Left lobe of liver (tissue), 2 donors: Measurements from ENCODE around the gene TEX14. TPM values are rescaled to one million over a fixed set of nuclear protein-coding genes. Genes with fewer than 3 reads are reported as not detected.
"Not testable (repeated sequence)": the region's sequence is repeated elsewhere in the genome, so short reads cannot be mapped to it uniquely, and the experiment has no call there.

ENCODE experiments used
- ATAC-seq: fragments of 200-7000 bp; cut with Tn5 transposase; one replicate; pipeline ENCODE4 v1.9.1; 2020; ENCODE audit warnings: mild to moderate bottlenecking, moderate library complexity
- DNase-seq: peaks from one replicate; pipeline ENCODE4 v3.0.0-alpha.2; 2020; ENCODE audit warnings: low spot score
- total RNA-seq: library from RNA; stranded (reverse); gene quantifications from one replicate; pipeline ENCODE4 v1.2.1, GENCODE V29; 2021
- donor health status: DM: no; HTN: no; CAD: no; lungs with moderate emphysema.
- donor health status: DM: no; HTN: yes; CAD: no.

The TEX14 gene
- total RNA-seq, 1 donor from 2014 or later: 0.05 TPM

- no peak for DNase-seq
- no peak for ATAC-seq
Measured at GRCh38 chr17:58614859-58615459, 76.9 kb downstream of the TEX14 start.

- DNase-seq (no peak), ATAC-seq (no peak)
Measured at GRCh38 chr17:58611331-58611730, 80.5 kb downstream of the TEX14 start.

GRCh38 chr17:58606934-58607333 lies 84.9 kb downstream of the TEX14 start:
- ATAC-seq (no peak), DNase-seq (no peak)

GRCh38 chr17:58605986-58606385 lies 85.9 kb downstream of the TEX14 start:
- ATAC-seq: no peak
- no peak for DNase-seq

GRCh38 chr17:58605470-58605869 lies 86.4 kb downstream of the TEX14 start:
- ATAC-seq: no peak
- no peak for DNase-seq

GRCh38 chr17:58601976-58602375 lies 89.9 kb downstream of the TEX14 start:
- no peak for ATAC-seq
- no peak for DNase-seq

GRCh38 chr17:58597371-58597770 lies 94.5 kb downstream of the TEX14 start:
- DNase-seq: no peak
- ATAC-seq: no peak

- no peak for DNase-seq
- ATAC-seq: no peak
Measured at GRCh38 chr17:58595194-58595792, 96.6 kb downstream of the TEX14 start.

- DNase-seq: no peak
Measured at GRCh38 chr17:58593123-58593522, 98.7 kb downstream of the TEX14 start.

GRCh38 chr17:58591455-58591854 lies 100.4 kb downstream of the TEX14 start:
- ATAC-seq (no peak), DNase-seq (no peak)

More at GRCh38 chr17:58593123-58593522, 98.7 kb downstream of the TEX14 start:
- no peak for ATAC-seq

- no peak for ATAC-seq
Measured at GRCh38 chr17:58590377-58590776, 101.5 kb downstream of the TEX14 start.

GRCh38 chr17:58587713-58588117 lies 104.1 kb downstream of the TEX14 start:
- peak; percentile 95 for ATAC-seq
- DNase-seq: peak; percentile 66

More at GRCh38 chr17:58590377-58590776, 101.5 kb downstream of the TEX14 start:
- DNase-seq: no peak

GRCh38 chr17:58586009-58586644 lies 105.7 kb downstream of the TEX14 start:
- DNase-seq (no peak), ATAC-seq (no peak)

GRCh38 chr17:58585554-58585953 lies 106.3 kb downstream of the TEX14 start:
- ATAC-seq (no peak), DNase-seq (no peak)

GRCh38 chr17:58583486-58583885 lies 108.4 kb downstream of the TEX14 start:
- no peak for DNase-seq
- ATAC-seq: no peak

- not testable (repeated sequence) for ATAC-seq, DNase-seq
Measured at GRCh38 chr17:58582718-58583117, 109.1 kb downstream of the TEX14 start.

- DNase-seq (no peak), ATAC-seq (no peak)
Measured at GRCh38 chr17:58580671-58581070, 111.2 kb downstream of the TEX14 start.

- peak; percentile 79 for ATAC-seq
Measured at GRCh38 chr17:58577696-58578095, 114.1 kb downstream of the TEX14 start.

GRCh38 chr17:58576679-58577367 lies 115.0 kb downstream of the TEX14 start:
- DNase-seq (no peak), ATAC-seq (no peak)

More at GRCh38 chr17:58577696-58578095, 114.1 kb downstream of the TEX14 start:
- DNase-seq: peak; percentile 49

GRCh38 chr17:58575511-58575910 lies 116.3 kb downstream of the TEX14 start:
- DNase-seq (no peak), ATAC-seq (no peak)

GRCh38 chr17:58574025-58574424 lies 117.8 kb downstream of the TEX14 start:
- no peak for ATAC-seq
- no peak for DNase-seq

- no peak for DNase-seq
- ATAC-seq: peak; percentile 64
Measured at GRCh38 chr17:58572846-58573245, 119.0 kb downstream of the TEX14 start.
